C4-2B (cell line): Measurements from ENCODE around the gene ONECUT2.

Experiments used
- ZFX ChIP-seq: fragments of 450-650 bp; IDR thresholded peaks from 2 replicates; pipeline ENCODE4 v1.6.1; 2017
- TF ChIP-seq, protein P1 (sequence below): fragments of 450-650 bp; conservative IDR thresholded peaks from 2 replicates; pipeline ENCODE4 v1.5.1; 2017; ENCODE audit warnings: mild to moderate bottlenecking

GRCh38 chr18:57440331-57441070, 5.3 kb downstream of the ONECUT2 start:
- TF ChIP-seq, protein P1, sequence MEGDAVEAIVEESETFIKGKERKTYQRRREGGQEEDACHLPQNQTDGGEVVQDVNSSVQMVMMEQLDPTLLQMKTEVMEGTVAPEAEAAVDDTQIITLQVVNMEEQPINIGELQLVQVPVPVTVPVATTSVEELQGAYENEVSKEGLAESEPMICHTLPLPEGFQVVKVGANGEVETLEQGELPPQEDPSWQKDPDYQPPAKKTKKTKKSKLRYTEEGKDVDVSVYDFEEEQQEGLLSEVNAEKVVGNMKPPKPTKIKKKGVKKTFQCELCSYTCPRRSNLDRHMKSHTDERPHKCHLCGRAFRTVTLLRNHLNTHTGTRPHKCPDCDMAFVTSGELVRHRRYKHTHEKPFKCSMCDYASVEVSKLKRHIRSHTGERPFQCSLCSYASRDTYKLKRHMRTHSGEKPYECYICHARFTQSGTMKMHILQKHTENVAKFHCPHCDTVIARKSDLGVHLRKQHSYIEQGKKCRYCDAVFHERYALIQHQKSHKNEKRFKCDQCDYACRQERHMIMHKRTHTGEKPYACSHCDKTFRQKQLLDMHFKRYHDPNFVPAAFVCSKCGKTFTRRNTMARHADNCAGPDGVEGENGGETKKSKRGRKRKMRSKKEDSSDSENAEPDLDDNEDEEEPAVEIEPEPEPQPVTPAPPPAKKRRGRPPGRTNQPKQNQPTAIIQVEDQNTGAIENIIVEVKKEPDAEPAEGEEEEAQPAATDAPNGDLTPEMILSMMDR, result no peak
- TF ChIP-seq ZFX, result no peak
